Ascending aorta (tissue), 2 donors: Measurements from ENCODE around the gene RNASE7. TPM values are rescaled to one million over a fixed set of nuclear protein-coding genes. Genes with fewer than 3 reads are reported as not detected.

Source experiments
- DNase-seq, 2 donors: peaks; one replicate each; pipeline ENCODE4 v3.0.0-alpha.2; 2019; ENCODE audit warnings: low spot score in 2 of 2
- H3K27ac ChIP-seq, 2 donors: fragments of 200-600 bp; sonication (generic); one replicate each; pipeline ENCODE4 v1.5.1; 2016 to 2017; ENCODE audit warnings: mild to moderate bottlenecking in 1 of 2
- H3K27me3 ChIP-seq: fragments of 200-600 bp; sonication (generic); one replicate; pipeline ENCODE4 v1.5.1; 2017
- H3K36me3 ChIP-seq, 2 donors: fragments of 200-600 bp; sonication (generic); one replicate each; pipeline ENCODE4 v1.5.1; 2016
- H3K4me1 ChIP-seq, 2 donors: fragments of 200-600 bp; sonication (generic); one replicate each; pipeline ENCODE4 v1.5.1; 2016 to 2017; ENCODE audit warnings: mild to moderate bottlenecking in 1 of 2
- H3K4me3 ChIP-seq, 2 donors: fragments of 200-600 bp; sonication (generic); one replicate each; pipeline ENCODE4 v1.5.1; 2016 to 2017; ENCODE audit warnings: mild to moderate bottlenecking in 1 of 2
- H3K9me3 ChIP-seq, 2 donors: fragments of 200-600 bp; sonication (generic); one replicate each; pipeline ENCODE4 v1.5.1; 2016
- intact Hi-C: fragments of 100-400 bp; cut with DNase I; formaldehyde crosslinking; loops from one replicate; pipeline ENCODE4 v1.15.1; 2023
- total RNA-seq: library from RNA; depleted of rRNA; stranded (reverse); fragments of >200 nt; gene quantifications from one replicate; pipeline ENCODE4 v1.1.0, GENCODE V29; 2016
- TF ChIP-seq, protein P1 (sequence below), 3 experiments: fragments of 200-600 bp in 2 of 3; fragments of 450-650 bp in 1 of 3; sonication (generic) in 2 of 3; IDR thresholded peaks; one replicate each; pipeline ENCODE4 v1.5.1; 2016 to 2019; ENCODE audit warnings: antibody characterized with exemption in 3 of 3, mild to moderate bottlenecking in 1 of 3, moderate library complexity in 1 of 3

RNASE7 gene
- total RNA-seq, 1 donor from 2014 or later = not detected

DNA sequence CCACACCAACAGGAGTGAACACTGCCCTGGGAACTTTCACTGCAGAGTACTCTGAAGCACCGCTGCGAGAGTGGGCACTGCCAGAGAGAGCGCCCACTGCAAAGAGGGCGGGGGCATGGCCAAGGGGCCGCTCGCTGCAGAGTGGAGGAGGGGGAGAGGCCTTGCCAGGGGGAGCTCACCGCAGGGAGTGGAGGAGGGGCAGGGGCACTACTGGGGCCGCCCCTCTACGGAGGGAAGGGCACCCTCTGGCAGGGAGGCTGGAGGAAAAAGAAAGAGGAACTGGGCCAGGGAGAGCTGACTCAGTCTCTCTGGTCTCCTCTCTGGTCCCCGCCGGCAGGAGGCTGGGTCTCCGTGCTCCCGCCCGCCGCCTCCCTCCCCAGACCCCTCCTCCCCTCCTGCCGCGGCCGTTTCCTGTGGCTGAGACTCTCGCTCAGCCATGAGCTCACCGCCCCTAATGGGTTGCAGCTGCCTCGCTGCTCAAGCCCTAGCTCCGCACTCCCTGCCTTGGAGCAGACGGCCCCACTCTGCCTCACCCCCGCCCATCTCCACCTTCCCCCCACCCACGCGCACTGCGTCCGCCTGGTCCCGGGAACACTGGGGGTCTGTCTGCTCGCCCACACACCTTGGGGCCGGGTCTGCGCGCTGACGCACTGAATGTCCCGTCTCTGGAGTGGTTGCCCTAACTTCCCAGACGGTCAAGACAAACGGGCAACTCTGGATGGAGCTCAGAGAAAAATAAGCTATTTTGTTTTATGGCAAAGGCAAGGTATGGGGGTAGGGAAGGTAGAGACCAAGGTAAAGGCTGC, 29.3 kb downstream of the RNASE7 start:
- H3K27me3 ChIP-seq = no peaks in the 10 kb centered on the region
- no peaks in the 10 kb centered on the region for H3K9me3 ChIP-seq
- TF ChIP-seq, protein P1, sequence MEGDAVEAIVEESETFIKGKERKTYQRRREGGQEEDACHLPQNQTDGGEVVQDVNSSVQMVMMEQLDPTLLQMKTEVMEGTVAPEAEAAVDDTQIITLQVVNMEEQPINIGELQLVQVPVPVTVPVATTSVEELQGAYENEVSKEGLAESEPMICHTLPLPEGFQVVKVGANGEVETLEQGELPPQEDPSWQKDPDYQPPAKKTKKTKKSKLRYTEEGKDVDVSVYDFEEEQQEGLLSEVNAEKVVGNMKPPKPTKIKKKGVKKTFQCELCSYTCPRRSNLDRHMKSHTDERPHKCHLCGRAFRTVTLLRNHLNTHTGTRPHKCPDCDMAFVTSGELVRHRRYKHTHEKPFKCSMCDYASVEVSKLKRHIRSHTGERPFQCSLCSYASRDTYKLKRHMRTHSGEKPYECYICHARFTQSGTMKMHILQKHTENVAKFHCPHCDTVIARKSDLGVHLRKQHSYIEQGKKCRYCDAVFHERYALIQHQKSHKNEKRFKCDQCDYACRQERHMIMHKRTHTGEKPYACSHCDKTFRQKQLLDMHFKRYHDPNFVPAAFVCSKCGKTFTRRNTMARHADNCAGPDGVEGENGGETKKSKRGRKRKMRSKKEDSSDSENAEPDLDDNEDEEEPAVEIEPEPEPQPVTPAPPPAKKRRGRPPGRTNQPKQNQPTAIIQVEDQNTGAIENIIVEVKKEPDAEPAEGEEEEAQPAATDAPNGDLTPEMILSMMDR (IDR thresholded peaks at IDR 0.05) = no peak
- peak overlapping the region; percentile 68 to 83 for H3K4me3 ChIP-seq
- peak overlapping the region; percentile 95 to 96 for H3K27ac ChIP-seq
- intact Hi-C loops = loop anchor here (1.0 kb wide), 1 partner anchor 16 kb away; no protein-coding TSS in a partner anchor
- peaks cover 11 to 25% of the 10 kb centered on the region in 2 donors for H3K4me1 ChIP-seq
- peak; percentile 72 to 95 for DNase-seq
- H3K36me3 ChIP-seq = peaks cover 29 to 30% of the 10 kb centered on the region in 2 donors

DNA sequence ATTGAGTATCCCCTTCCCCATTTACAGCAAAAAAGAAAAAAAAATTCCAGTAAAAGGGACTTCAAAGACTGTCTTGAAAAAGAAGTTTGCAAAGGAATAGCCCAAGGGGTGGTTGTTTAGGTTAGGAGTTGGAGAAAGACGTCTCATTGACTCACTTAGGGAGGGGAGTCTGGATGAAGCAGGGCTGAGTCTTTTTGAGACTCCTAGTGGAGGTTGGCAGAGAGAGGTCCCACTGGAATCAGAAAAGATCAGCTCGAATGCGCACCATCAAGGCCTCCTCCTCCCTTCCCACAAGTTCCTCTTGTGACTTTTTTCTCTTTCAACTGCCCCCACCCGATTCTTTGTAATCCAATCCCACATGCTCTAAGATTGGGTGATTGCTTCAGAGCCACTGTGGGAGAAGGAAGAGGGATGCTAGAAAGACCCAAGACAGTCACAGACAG, 29.9 kb downstream of the RNASE7 start:
- TF ChIP-seq, protein P1 (IDR thresholded peaks at IDR 0.05) = peak in 1 of 3 experiments; percentile 6
- Histone ChIP-seq H3K27me3 (no peaks in the 10 kb centered on the region), H3K27ac (peak overlapping the region; percentile 95 to 96), H3K4me1 (peaks cover 11 to 25% of the 10 kb centered on the region in 2 donors), H3K36me3 (peaks cover 35 to 36% of the 10 kb centered on the region in 2 donors), H3K4me3 (peak overlapping the region; percentile 68 to 83), H3K9me3 (no peaks in the 10 kb centered on the region)
- intact Hi-C loops = no loop called here
- DNase-seq = no peak

DNA sequence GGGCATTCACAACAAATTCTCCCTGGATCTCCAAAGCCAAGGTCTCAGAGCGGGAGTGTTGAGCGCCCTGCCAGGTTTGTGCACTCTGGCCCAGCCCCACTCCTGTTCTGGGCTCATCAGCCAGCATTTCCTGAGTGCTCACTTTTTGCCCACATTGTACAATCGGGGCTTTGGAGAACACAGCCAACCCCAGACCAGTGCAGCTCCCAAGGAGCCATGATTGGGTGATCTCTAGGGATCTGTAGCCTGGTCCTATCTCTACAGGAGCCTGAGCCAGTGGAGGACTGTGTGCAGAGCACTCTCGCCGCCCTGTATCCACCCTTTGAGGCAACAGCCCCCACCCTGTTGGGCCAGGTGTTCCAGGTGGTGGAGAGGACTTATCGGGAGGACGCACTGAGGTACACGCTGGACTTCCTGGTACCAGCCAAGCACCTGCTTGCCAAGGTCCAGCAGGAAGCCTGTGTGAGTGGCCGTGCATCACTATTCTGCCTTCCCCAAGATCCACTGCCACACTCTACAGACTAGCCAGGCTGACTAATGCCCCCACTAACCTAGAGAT, 30.7 kb downstream of the RNASE7 start:
- Histone ChIP-seq H3K36me3 (peaks cover 43 to 45% of the 10 kb centered on the region in 2 donors), H3K9me3 (no peaks in the 10 kb centered on the region), H3K27ac (peak overlapping the region; percentile 95 to 96), H3K27me3 (no peaks in the 10 kb centered on the region), H3K4me3 (no peak overlapping the region), H3K4me1 (peaks cover 11 to 25% of the 10 kb centered on the region in 2 donors)
- intact Hi-C loops = no loop called here
- no peak for DNase-seq
- TF ChIP-seq, protein P1 (IDR thresholded peaks at IDR 0.05) = no peak

GRCh38 chr14:21073921-21074320, 31.8 kb downstream of the RNASE7 start:
- Histone ChIP-seq H3K4me1 (peaks cover 11 to 21% of the 10 kb centered on the region in 2 donors), H3K9me3 (no peaks in the 10 kb centered on the region), H3K36me3 (peaks cover 53 to 55% of the 10 kb centered on the region in 2 donors), H3K27ac (peak overlapping the region in 1 of 2 donors; percentile 96), H3K4me3 (no peak overlapping the region), H3K27me3 (no peaks in the 10 kb centered on the region)
- intact Hi-C loops = no loop called here
- DNase-seq = no peak
- TF ChIP-seq, protein P1 (IDR thresholded peaks at IDR 0.05) = no peak

- Histone ChIP-seq H3K27me3 (no peaks in the 10 kb centered on the region), H3K27ac (peak overlapping the region in 1 of 2 donors; percentile 5), H3K36me3 (peaks cover 60 to 62% of the 10 kb centered on the region in 2 donors), H3K4me1 (peaks cover 8 to 15% of the 10 kb centered on the region in 2 donors), H3K9me3 (no peaks in the 10 kb centered on the region), H3K4me3 (no peak overlapping the region)
- TF ChIP-seq, protein P1 (IDR thresholded peaks at IDR 0.05) = no peak
- DNase-seq = no peak
- intact Hi-C loops = no loop called here
Observed at GRCh38 chr14:21074398-21075272, 32.5 kb downstream of the RNASE7 start.
